Stimulated activated CD4-positive, alpha-beta T cell treated with anti-CD3 and anti-CD28 coated beads, Interleukin-2, amount 100 ng/mL, for 4 hours (primary cell): ENCODE data around the gene GPR153.
A peak's percentile ranks its signal among the peaks of the same experiment; 100 is the strongest.
"Not testable (repeated sequence)": the region's sequence is repeated elsewhere in the genome, so short reads cannot be mapped to it uniquely, and the experiment has no call there.

Experiments used
- DNase-seq: peaks from one replicate; pipeline ENCODE4 v3.0.0-alpha.2; 2020; ENCODE audit warnings: low read depth

The GPR153 gene

DNA sequence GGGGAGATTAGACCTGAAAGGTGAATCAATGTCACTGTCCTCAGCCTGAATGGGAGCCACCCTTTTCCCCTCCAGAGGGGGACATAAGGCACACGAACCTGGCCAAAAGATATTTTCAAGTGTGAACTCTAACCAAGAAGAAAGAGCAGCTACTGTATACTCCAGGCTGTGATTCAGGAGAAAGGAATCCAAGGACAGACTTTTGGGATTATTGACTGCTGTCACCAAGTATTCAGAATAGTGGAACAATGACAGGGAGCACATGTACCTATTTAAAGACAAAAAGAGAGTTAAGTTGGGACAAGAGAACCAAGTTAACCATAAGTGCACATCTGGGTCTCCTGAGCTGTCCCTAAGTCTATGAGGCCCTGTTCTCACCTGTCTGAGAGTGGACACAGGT, 27.5 kb downstream of the GPR153 start:
- no peak for DNase-seq

DNA sequence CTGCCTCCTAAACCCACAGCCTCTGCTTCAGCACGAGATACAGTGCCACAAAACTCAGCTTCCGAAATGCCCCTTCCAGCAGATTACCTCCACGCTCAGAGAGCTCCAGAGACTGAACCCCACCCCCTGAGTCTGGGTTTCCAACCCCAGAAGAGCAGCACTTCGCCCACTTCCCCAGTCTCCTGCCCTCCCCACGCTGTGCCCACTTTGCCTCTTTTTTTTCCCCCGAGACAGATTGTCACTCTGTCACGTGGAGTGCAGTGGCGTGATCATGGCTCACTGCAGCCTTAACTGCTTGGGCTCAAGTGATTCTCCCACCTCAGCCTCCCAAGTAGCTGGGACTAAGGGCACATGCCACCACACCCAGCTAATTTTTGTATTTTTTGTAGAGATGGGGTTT, 35.2 kb downstream of the GPR153 start:
- no peak for DNase-seq

DNA sequence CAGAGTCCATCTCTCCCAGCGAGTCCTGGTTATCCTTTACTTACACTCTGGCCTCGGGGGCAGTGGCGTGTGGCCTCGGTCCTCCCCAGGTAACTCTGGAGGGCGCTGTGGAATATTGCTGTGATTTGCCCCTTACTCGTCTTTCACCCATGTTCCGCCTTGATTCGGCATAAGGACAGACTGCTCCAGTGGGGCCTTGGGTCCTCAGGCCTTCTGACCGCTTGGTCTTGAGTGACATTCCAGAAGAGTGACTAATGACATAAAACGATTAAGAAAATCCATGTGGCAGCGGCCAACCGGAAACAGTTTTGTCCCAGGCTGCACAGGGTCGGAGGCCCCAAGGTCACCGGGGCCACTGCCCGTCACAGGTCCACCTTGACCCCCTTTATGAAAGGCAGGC, 36.2 kb downstream of the GPR153 start:
- DNase-seq, result no peak

DNA sequence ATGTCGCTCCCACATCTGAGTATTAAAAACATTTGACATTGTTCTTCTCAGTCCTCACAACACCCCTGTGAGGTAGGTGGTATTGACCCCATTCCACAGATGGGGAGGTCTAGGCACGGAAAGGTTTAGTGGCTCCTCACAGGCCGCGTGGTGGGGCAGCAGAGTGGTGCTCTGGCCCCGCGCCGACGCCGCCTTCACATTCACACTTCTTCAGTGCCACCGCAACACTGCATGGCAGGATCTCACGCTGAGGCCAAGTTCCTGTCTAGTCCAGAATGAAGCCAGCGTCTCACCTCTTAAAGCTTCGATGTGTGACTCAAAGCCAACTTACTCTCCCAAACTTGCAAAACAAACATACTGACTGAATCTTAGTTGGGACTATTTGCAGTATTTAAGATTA, 37.3 kb downstream of the GPR153 start:
- no peak for DNase-seq

DNA sequence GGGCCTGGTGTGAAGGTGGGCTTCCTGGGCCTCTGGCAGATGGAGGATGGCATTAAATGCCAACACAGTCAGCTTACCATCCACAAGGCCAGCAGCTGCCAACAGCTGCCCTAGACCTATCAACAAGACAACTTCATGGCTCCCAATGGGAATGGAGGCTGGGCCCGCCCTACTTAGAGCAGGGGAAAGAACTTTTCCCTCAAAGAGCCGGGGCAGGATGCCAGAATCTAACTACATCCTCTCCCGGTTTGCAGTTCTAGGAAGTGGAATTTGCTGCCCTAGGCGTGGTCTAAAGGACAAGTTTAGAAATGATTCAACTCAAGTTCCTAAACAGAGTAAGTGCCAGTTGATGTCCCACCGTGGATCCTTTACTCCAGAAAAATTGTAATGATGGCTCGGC, 38.3 kb downstream of the GPR153 start:
- no peak for DNase-seq

DNA sequence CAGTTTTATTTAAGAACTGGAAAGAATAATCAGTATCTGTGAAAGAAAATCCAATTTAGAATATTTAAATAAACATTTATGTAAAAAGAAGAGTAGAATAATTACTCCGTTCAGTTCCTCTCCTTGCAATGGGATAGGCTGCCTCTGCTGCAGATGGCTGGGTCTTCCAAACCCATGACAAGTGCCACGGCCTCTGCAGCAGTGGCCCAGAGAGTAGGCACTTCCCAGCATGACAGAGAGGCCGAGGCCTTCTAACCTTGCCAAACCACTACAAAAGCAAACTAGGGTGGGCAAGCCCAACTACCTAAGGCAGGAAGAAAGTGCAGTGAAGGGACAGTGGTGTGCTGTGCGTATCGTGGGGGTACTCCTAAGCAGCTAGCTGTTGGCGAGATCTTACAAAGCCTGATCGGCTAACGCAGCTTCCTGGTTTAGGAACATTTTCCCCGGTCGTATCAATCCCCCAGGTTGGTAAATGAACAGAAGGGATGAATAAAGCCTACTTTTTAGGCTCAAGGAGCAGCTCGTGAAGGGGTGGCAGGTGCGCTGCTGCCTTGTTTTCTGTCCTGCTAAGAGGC, 39.6 kb downstream of the GPR153 start:
- DNase-seq, result no peak

DNA sequence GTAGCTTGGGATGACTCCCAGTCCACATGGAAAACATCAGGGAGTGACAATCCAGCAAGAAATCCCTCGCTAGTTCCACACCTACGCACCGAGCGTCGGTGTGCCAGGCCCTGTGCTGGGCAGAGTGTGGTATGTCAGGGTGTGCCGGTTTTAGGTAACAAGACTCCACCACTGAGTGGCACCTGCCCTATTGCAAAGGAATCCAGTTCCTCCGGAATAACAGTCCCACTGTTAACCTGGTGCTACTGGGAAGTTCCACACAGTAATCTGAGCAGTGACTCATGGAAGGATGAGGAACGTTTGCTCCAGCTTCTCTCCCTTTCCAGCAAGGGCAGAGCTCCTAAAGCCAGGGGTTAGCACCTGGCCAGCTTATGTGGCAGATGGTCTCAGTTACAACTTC, 40.7 kb downstream of the GPR153 start:
- DNase-seq, result no peak

DNA sequence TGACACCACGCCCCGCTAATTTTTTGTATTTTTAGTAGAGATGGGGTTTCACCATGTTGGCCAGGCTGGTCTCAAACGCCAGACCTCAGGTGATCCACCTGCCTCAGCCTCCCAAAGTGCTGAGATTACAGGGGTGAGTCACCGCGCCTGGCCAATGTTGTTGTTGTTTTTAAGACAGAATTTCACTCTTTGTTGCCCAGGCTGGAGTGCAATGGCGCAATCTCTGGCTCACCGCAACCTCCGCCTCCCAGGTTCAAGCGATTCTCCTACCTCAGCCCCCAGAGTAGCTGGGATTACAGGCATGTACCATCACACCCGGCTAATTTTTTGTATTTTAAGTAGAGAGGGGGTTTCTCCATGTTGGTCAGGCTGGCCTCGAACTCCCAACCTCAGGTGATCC, 41.3 kb downstream of the GPR153 start:
- DNase-seq, result not testable (repeated sequence)

DNA sequence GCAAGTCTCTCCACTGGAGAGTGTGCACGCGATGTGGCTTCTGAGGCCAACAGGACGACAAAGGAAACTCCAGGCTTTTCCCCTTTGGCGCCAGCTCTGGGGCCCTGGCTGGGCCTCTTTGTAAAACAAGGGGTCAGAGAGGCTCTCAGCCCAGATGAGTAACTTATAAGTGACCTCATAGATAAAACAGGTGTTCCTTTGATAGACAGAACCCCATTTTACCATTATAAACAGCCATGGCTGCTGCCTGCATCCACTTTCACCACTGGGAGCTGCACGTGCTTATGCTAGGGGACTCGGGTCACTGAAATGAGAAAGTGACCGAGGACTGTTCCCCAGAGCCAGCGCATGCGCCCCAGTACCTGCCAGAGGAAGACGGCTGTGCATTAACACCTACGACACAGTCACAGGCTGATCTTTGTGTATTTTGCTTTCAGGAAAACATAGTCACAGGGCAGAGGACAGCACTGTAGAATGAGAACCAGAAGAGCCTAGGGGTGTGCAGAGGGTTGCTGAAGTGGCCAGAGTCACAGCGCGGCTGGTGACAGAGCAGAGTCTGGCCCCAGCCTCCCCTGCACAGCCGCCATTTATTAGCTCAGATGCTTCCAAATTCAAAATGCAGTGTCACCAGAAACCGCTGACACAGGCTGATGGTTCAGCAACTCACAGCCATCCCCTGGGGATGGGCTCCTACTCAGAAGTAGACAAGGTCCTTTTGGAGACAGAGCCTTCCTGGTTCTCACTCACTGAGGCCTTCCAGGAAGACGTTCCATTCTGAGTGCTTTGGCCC, 42.3 kb downstream of the GPR153 start:
- DNase-seq, result no peak

DNA sequence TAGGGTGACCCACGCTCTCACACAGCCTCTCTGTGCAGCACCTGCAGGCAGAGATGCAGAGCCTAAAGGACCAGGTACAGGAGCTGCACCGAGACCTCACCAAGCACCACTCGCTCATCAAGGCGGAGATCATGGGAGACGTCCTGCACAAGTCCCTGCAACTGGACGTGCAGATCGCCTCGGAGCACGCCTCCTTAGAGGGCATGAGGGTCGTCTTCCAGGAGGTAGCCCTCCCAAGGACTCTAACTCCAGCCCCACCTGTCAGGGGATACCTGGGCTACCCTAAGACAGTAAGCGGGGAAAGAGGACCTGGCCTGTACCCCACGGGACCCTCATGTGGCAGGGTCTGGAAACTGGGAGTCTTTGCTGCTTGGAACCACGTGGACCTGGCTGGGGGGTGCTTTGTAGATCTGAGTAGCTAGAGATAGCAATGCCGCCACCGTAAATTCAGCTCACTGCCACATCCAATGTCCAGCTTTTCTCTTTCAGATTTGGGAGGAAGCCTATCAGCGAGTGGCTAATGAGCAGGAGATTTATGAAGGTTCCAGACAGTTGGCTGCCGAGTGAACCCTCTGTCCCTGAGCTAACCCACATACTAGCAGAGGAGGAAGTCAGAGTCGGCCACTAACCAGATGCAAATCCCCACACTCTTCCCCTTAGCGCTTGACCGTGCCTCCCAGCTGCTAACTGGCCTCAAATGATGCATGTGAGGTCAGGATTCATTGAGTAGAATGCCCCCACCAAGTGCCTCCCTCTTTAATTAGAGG, 48.5 kb downstream of the GPR153 start:
- no peak for DNase-seq

DNA sequence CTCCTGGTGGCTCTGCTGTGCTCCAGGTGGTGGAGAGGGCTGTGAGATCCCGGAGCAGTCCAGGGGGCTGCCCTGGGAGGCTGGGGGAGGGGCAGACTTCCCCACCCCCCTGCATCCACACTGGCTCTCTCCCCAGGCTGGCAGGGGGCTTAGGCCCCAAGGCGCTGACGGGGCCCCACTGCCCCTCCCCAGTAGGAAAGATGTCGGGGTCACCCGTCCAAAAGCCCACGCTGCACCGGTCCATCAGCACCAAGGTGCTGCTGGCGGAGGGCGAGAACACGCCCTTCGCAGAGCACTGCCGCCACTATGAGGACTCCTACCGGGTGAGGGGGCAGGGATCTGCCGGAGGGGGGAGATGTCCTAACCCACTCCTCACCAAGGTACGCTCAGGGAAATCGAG, 49.2 kb downstream of the GPR153 start:
- no peak for DNase-seq

DNA sequence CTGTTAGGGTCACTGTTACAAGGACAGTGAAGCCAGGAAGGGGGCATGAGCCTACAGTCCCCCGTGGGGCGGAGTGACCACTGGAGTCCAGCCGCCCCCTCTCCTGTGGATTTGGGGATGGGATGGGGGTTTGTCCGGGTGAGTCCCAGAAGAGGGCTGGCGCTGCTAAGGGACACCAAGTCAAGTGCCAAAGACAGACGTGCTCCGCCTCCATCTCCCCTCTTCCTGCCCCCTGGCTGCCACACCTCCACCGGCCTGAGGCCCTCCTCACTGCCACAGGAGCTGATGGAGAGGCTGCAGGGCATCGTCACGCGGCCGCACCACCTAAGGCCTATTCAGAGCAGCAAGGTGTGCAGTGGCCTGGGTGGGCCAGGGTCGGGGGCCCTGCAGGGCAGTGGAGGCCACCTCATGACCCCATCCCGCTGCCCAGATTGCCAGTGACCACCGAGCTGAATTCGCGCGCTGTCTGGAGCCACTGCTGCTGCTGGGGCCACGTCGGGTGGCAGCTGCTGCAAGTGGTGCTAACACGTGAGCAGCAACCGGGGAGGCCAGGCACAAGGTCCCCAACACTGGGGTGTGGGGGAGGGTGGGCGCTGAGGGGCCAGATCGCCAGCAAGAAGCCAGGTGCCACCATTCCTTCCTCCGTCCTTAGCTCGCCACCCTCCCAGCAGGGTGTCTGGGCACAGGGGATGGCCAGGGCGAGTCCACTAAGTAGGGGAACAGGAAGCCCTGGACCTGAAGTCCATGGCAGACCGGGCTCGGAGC, 50.1 kb downstream of the GPR153 start:
- no peak for DNase-seq

DNA sequence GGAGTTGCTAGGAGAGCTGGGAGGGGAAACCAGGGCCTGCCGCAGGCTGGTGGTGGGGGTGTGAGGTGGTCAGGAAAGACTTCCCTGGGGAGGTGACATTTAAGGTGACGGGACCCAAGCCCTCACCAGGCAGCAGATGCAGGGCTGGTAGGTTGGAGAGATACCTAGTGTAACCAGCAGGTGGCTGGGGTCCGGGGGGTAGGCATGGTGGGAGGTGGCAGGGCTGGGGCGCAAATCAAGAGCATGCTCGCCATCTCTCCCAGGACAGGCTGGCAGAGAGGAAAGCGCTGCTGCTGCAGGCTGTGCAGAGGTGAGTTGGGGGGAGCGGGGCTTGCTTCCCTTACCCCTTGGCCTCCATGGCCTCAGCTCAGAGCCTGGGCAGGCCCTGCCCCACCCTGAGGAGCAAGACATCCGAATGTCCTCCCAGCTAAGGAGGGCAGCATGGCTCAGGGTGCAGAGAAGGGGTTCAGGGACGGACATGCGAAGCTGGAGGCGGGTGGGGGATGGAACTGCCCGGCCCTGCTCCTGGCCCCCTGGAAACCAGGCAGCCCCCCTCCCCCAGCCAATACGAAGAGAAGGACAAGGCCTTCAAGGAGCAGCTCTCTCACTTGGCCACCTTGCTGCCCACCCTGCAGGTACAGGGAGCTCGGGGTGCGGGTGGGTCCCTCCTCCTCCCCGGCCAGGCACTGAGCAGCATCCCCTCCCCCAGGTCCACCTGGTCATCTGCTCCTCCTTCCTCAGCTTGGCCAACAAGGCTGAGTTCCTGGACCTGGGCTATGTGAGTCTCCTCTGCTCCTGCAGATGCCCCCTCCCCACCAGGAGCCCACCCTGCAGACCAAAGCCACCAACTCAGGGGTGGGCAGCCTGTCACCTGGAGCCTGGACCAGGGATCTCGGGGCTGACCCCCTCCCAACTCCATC, 51.0 kb downstream of the GPR153 start:
- DNase-seq, result no peak

DNA sequence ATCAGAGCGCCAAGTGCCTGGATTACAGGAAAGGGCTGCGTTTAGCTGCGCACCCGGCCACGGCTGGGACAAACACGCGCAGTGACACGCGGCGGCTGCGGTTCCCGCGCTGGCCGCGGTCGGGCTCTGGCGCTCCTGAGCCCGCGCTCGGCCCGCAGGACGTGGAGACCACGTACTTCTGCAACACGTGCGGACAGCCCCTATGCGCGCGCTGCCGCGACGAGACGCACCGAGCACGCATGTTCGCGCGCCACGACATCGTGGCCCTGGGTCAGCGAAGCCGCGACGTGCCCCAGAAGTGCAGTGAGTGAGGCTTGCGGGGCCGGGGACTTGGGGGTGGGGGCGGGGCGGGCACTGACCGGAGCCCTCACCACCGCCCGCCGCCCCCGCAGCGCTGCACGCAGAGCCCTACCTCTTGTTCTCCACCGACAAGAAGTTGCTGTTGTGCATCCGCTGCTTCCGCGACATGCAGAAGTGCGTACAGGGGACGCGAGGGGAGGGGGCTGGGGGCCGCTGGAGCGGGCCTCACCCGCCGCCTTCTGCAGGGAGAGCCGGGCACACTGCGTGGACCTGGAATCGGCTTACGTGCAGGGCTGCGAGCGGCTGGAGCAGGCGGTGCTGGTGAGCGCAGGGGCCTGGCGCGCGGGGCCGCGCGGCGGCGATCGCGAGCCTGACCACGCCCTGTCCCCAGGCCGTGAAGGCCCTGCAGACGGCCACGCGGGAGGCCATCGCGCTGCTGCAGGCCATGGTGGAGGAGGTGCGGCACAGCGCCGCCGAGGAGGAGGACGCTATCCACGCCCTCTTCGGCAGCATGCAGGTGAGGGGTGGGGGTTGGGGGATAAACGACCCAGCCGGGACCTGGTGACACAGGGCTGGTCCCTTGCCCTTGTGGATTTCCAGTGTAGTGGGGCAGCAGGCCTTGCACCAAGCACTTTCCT, 51.9 kb downstream of the GPR153 start:
- DNase-seq, result no peak

DNA sequence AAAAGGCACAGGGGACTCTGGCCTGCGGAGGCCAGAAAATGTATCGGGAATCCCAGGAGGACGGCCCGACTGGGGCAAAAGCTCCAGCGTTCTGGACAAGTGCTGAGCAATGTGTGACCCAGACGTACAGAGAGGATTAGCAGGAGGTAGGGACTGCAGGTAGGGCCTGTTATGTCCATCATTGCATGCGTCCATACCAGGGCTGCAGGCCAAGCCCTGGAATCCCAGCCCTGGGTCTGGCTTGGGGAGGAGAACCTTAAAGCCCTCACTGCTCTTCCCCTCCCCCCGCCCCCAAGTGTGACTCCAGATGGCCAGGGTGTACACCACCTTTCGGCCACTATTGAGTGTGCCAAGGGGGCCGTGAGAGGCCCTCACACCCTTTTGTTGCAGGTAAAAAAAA, 53.0 kb downstream of the GPR153 start:
- no peak for DNase-seq

DNA sequence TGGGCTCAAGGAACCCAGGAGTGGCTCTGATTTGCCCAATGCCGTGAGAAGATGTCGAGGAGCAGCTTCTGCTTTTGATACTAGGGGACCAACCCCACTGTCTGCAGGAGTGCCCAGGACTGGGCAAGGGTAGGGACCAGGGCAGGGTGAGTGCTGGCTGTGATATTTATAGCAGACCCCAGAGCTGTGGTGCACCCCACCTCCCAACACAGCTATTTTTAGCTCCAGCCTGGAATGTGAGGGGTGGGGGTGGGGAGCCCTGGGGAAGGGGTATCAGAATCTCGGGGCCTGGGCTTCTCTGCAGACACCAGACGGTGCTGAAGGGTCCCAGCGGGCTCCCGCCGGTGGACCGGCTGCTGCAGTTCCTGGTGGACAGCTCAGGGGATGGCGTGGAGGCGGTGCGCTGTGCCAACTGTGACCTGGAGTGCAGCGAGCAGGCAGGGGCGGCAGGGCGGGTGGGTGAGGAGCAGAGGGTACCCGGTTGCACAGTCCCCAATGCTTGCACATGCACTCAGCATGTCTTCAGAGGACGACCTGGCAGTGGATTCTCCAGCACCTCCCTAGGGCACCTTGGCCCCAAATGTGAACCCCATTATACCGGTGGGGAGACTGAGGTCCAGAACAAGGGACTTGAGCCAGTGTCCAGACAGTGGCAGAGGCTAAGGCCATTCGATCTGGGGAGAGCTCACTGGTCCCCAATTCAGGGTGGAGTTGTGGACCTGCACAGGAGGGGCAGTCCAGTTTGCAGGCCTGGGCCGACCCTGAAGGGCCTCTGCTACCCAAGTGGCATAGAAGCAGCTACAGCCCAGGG, 53.6 kb downstream of the GPR153 start:
- no peak for DNase-seq

DNA sequence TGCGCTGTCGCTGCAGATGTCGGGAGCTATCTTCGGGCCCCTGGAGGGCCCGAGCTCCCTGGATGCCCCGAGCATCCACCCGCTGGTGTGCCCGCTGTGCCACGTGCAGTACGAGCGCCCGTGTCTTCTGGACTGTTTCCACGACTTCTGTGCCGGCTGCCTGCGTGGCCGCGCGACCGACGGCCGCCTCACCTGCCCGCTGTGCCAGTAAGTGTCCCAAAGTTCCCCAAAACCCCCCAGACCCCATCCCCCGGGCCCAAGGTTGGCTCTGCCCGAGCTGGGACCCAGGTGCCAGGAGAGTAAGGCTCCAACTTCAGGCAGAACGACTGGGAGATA, 54.4 kb downstream of the GPR153 start:
- DNase-seq, result no peak

DNA sequence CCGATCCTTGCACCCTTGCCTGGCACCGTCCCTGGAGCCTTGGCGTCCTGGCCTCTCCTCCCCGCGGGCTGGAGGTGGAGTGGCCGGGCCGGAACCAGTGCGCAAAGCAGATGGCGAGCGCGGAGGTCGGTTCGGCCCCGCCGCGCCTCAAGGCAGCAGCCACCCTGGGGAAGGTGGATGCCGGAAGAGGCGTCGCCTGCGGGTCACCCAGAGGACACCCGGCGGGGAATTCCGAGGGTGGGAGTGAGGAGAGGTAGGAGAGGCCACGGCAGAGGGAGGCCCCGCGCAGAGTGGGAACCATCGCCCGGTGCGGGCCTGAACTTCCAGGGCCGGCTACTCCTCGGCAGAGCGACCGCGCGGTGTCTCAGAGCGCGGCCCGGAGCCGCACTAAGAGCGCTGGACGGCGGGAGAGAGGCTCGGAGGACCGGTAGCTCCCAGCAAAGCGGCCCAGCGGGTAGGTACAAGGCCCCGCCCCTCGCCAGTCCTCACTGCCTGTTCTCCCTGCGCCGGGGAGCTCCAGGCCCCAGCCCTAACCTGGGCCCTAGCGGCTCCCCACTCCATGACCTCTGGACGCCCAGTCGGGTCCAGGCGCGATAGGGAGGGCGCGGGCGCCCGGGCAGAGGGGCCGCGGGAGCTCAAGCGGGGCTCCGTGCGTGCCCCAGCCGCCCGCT, 54.9 kb downstream of the GPR153 start, which contains the start of gene RNF207:
TSS of gene RNF207 (plus strand) at position 271 of the 671 bp plus-strand sequence. CDS start 417 bp downstream, outside the sequence.
- peak; percentile 46 for DNase-seq

DNA sequence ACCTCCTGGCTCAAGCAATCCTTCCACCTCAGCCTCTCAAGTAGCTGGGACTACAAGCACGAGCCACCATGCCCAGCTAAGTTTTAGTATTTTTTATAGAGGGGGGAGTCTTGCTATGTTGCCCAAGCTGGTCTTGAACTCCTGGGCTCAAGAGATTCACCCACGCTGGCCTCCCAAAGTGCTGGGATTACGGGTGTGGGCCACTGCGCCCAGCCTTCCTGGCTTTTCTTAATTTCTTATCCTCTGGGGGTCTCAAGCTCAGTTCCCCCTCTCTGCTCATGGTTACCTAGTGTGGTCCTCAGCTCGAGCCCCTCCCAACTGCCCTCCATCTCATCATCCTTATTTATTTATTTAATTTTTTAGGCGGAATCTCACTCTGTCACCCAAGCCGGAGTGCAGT, 58.6 kb downstream of the GPR153 start:
- DNase-seq, result no peak
